Esophagus squamous epithelium (tissue), 4 donors: ENCODE data around the gene SEMA5B.

Experiments used
- CTCF ChIP-seq, 6 experiments: fragments of 450-650 bp in 4 of 6; fragments of 200-600 bp in 2 of 6; sonication (generic) in 2 of 6; IDR thresholded peaks; one replicate each; pipeline ENCODE4 v1.5.1; 2016 to 2019; ENCODE audit warnings: antibody characterized with exemption in 6 of 6, mild to moderate bottlenecking in 4 of 6, moderate library complexity in 4 of 6
- POLR2A ChIP-seq, 4 donors: fragments of 450-650 bp; IDR thresholded peaks; one replicate each; pipeline ENCODE4 v1.6.1; 2017; ENCODE audit warnings: antibody characterized with exemption in 4 of 4, mild to moderate bottlenecking in 4 of 4, moderate library complexity in 3 of 4

GRCh38 chr3:122936986-122937385 is 90.6 kb downstream of the SEMA5B start:
- no peak for TF ChIP-seq CTCF (IDR thresholded peaks at IDR 0.05)
- no peak for TF ChIP-seq POLR2A (IDR thresholded peaks at IDR 0.05)
